GM23248 (cell line): ENCODE data around the gene MAPK4.
"Not testable (repeated sequence)": the region's sequence is repeated elsewhere in the genome, so short reads cannot be mapped to it uniquely, and the experiment has no call there.

Experiments used
- EZH2 ChIP-seq: fragments of 200-600 bp; sonication (generic); IDR thresholded peaks from 2 replicates; pipeline ENCODE4 v1.6.1; 2018; ENCODE audit warnings: antibody characterized with exemption, mild to moderate bottlenecking; ENCODE audit not compliant: insufficient read depth, poor library complexity, severe bottlenecking
- EZH2phosphoT487 ChIP-seq: fragments of 200-600 bp; sonication (generic); IDR thresholded peaks from 2 replicates; pipeline ENCODE4 v1.6.1; 2018; ENCODE audit warnings: antibody characterized with exemption, moderate library complexity, mild to moderate bottlenecking, low read depth; ENCODE audit not compliant: insufficient read depth

DNA sequence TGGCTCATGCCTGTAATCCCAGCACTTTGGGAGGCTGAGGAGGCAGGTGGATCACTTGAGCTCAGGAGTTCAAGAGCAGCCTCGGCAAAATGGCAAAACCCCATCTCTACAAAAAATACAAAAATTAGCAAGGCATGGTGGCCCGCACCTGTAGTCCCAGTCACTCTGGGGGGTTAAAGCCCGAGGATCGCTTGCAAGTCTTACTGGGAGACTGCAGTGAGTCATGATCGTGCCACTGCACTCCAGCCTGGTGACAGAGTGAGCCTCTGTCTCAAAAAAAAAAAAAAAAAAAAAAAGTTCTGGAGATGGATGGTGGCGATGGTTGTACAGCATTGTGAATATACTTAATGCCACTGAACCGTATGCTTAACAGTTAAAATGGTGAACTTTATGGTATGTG lies 147.4 kb downstream of the MAPK4 start:
- TF ChIP-seq EZH2phosphoT487, EZH2: not testable (repeated sequence)
